Endothelial cell of hepatic sinusoid (primary cell): ENCODE measurements around the gene SERTM1.

Experiments used
- in situ Hi-C: cut with HindIII; loops from 2 replicates; pipeline ENCODE4 v1.10.0; 2017; ENCODE audit warnings: low sequenced_read_pairs

The SERTM1 gene

GRCh38 chr13:36709136-36709890, 35.5 kb downstream of the SERTM1 start:
- in situ Hi-C loops: no loop called here

DNA sequence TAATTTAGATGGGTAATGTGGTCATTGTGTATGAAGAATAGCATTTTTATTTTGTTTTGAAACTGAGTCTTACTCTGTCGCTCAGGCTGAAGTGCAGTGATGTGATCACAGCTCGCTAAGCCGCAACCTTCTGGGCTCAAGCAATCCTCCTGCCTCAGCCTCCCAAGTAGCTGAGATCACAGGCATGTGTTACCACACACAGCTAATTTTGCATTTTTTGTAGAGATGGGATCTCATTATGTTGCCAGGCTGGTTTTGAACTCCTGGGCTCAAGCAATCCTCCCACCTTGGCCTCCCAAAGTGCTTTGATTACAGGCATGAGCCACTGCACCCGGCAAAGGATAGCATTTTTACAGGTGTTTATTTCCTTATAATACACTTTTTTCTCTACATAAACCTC, 36.6 kb downstream of the SERTM1 start:
- in situ Hi-C loops: no loop called here

- in situ Hi-C loops: no loop called here
These were observed 38.5 kb downstream of the SERTM1 start for GRCh38 chr13:36712290-36712689.

DNA sequence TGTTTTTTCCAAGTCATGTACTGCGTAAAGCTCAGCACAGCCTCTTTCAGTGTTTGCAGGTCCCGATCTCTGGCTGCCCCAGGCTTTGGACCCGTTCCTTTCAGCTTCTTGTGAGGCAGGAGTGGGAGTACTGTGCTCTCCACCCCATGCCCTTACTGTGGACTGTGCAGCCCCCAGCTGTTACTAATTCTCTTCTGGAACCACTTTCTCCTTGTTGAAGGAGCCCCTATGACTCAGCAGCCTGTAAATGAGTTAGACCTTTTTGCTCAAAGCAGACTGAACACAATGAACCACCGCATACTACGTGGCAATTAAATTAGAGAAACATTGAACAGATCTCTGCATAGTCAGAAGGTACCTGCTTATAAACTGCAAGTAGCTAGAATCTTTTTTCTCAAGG, 39.0 kb downstream of the SERTM1 start:
- in situ Hi-C loops: no loop called here

GRCh38 chr13:36713887-36714286, 40.1 kb downstream of the SERTM1 start:
- in situ Hi-C loops: no loop called here

- in situ Hi-C loops: no loop called here
These were observed 42.0 kb downstream of the SERTM1 start for GRCh38 chr13:36715841-36716240.

DNA sequence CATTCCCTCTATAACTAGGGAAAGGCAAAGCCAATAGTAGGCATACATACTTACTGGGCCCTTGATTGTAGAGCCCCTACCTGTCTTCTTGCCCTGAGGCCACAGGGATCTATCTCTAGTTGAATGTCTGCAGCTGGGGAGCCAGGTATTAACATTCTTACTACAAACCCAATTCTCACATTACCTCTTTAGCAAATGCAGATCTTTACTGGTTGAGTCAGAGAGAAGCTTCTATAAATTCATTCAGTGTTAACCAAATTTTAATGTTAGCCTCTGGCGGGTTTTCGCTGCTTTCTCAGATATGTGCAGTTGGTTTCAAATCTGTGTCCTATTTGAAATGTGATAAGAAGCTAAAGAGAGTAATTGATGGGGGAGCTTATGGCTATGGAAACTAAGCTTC, 43.2 kb downstream of the SERTM1 start:
- in situ Hi-C loops: no loop called here

DNA sequence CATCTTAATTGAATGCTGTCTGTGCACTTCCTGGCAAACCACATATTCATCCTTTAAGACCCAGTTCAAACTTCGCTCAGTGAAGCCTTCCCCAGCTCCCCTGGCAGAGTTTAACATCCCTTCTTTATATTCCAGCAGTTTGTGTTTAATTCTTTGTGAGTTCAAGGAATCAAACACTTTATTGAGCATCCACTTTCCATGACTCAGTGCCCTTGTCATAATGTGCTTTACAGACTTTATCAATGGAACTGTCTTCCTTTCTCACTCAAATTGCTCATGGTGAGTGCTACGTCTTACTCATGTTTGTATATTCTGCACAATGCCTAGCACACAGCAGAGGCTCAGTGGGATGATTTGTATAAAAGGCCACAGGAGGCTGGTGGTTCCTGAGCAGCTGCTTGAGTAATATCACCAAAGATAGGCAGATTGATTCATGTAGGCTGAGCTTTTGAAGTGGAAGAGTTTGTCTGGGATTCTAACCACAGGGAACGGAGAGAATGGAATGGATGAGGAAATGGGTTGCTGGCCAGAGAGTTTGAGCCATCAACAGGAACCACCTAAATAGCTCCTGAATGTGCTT, 44.2 kb downstream of the SERTM1 start:
- in situ Hi-C loops: no loop called here

DNA sequence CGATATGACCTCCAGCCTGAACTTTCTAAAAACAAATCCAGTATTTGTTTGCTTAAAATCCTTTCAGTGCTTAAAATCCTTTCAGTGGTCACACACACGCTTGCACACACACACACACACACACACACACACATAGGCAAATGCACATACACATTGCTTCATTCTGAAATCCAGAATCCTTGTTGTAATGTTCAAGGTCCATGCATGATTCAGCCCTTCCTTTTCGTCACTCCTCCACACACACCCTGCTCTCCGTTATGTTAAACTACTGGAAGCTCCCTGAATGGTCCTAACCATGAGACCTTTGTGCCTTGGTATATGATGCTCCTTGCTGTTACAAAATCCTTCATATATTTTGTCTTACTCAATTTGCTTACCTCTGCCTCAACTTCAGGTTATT, 44.9 kb downstream of the SERTM1 start:
- in situ Hi-C loops: no loop called here

- in situ Hi-C loops: no loop called here
These were observed 50.3 kb downstream of the SERTM1 start for GRCh38 chr13:36724141-36724540.

DNA sequence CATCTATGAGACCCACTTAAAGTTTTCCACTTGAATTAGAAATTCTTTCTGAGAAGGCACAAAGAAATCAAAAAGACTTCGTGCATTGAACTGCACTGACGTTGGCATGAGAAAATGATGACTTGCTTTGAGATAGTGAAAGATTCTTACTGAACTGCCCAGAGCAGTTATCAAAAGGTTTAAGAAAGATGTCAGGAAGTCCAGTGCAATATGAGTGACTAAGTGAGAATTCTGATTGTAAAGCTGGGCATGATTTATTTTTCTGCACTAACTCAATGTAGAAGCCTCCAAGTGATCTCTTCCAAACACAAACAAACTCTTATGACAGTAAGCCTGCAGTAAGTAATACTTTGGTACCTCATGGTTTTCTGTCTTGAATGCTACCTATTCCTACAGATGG, 52.1 kb downstream of the SERTM1 start:
- in situ Hi-C loops: loop anchor here (25.0 kb wide), 1 partner anchor 739 kb away; no protein-coding TSS in a partner anchor

GRCh38 chr13:36728006-36728405, 54.2 kb downstream of the SERTM1 start:
- in situ Hi-C loops: loop anchor here (25.0 kb wide), 1 partner anchor 741 kb away; no protein-coding TSS in a partner anchor

GRCh38 chr13:36736119-36736726, 62.4 kb downstream of the SERTM1 start:
- in situ Hi-C loops: loop anchor here (10.0 to 25.0 kb wide), 2 partner anchors 281 to 749 kb away; no protein-coding TSS in a partner anchor

GRCh38 chr13:36737524-36738083, 63.8 kb downstream of the SERTM1 start:
- in situ Hi-C loops: loop anchor here (10.0 to 25.0 kb wide), 2 partner anchors 283 to 750 kb away; no protein-coding TSS in a partner anchor

DNA sequence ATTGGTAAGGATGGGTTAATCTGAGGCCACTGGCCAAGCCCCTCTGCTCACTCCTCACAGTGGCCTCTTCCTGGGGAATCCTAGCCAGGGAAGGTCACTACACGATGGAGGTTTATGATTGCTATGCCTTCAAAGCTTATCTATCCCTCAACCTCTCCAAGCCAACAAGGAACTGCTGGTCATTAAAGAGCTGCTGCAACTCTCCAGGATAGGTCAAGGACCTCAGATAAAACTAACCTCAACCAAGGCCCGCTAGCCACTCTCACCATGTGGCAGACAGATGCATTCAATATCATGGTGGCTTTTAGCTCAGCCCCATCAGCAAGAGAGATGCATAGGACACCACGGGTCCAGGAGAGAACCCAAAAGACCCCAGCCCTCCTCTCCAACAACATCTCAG, 71.6 kb downstream of the SERTM1 start:
- in situ Hi-C loops: loop anchor here (25.0 kb wide), 1 partner anchor 758 kb away; no protein-coding TSS in a partner anchor

- in situ Hi-C loops: loop anchor here (25.0 kb wide), 1 partner anchor 759 kb away; no protein-coding TSS in a partner anchor
These were observed 72.2 kb downstream of the SERTM1 start for GRCh38 chr13:36746051-36746450.
